Neural progenitor cell (in vitro differentiated cells): ENCODE measurements around the gene SPEF1. TPM values are rescaled to one million over a fixed set of nuclear protein-coding genes. Genes with fewer than 3 reads are reported as not detected.
A peak's percentile ranks its signal among the peaks of the same experiment; 100 is the strongest.

Experiments used
- DNase-seq: peaks from one replicate; pipeline ENCODE4 v3.0.0-alpha.2; 2016; ENCODE audit warnings: low spot score
- H2AFZ ChIP-seq: fragments of 200-600 bp; sonication (generic); replicated peaks from 2 replicates; pipeline ENCODE4 v1.6.1; 2016; ENCODE audit warnings: antibody characterized with exemption
- H3F3A ChIP-seq: fragments of 200-600 bp; sonication (generic); 2 replicates; pipeline ENCODE4 v1.6.1; 2016; ENCODE audit warnings: antibody characterized with exemption, low read depth
- H3K27ac ChIP-seq: fragments of 200-600 bp; sonication (generic); 2 replicates; pipeline ENCODE4 v1.5.1; 2016; ENCODE audit warnings: mild to moderate bottlenecking
- H3K27me3 ChIP-seq: fragments of 200-600 bp; sonication (generic); 2 replicates; pipeline ENCODE4 v1.6.1; 2016; ENCODE audit warnings: mild to moderate bottlenecking, moderate library complexity
- H3K36me3 ChIP-seq: fragments of 200-600 bp; sonication (generic); 2 replicates; pipeline ENCODE4 v1.5.1; 2016
- H3K4me1 ChIP-seq: fragments of 200-600 bp; sonication (generic); 2 replicates; pipeline ENCODE4 v1.6.1; 2016; ENCODE audit warnings: mixed run types
- H3K4me2 ChIP-seq: fragments of 200-600 bp; sonication (generic); 2 replicates; pipeline ENCODE4 v1.6.1; 2016
- H3K4me3 ChIP-seq: fragments of 200-600 bp; sonication (generic); 2 replicates; pipeline ENCODE4 v1.5.1; 2016
- H3K79me2 ChIP-seq: fragments of 200-600 bp; sonication (generic); 2 replicates; pipeline ENCODE4 v1.6.1; 2016; ENCODE audit warnings: low read depth
- H3K9ac ChIP-seq: fragments of 200-600 bp; sonication (generic); 2 replicates; pipeline ENCODE4 v1.6.1; 2016
- H3K9me3 ChIP-seq: fragments of 200-600 bp; sonication (generic); 2 replicates; pipeline ENCODE4 v1.5.1; 2016; ENCODE audit warnings: low read depth
- H4K20me1 ChIP-seq: fragments of 200-600 bp; sonication (generic); 2 replicates; pipeline ENCODE4 v1.6.1; 2016; ENCODE audit warnings: low read depth
- H3K27ac Mint-ChIP-seq: 3 replicates; pipeline ENCODE4 v1.8.0; 2021; ENCODE audit warnings: mixed read lengths
- H3K27me3 Mint-ChIP-seq: 2 replicates; pipeline ENCODE4 v1.8.0; 2022; ENCODE audit warnings: low read depth, mild to moderate bottlenecking, inconsistent platforms, moderate library complexity, mixed read lengths; ENCODE audit not compliant: insufficient read depth
- H3K36me3 Mint-ChIP-seq: 3 replicates; pipeline ENCODE4 v1.8.0; 2021; ENCODE audit warnings: mixed read lengths
- H3K4me1 Mint-ChIP-seq: 3 replicates; pipeline ENCODE4 v1.8.0; 2021; ENCODE audit warnings: mixed read lengths
- H3K4me3 Mint-ChIP-seq: 3 replicates; pipeline ENCODE4 v1.8.0; 2021; ENCODE audit warnings: mild to moderate bottlenecking, moderate library complexity, mixed read lengths
- H3K9me3 Mint-ChIP-seq: 3 replicates; pipeline ENCODE4 v1.8.0; 2020; ENCODE audit warnings: mixed read lengths
- EZH2 ChIP-seq: fragments of 200-600 bp; sonication (generic); IDR thresholded peaks from 2 replicates; pipeline ENCODE4 v1.6.1; 2017; ENCODE audit warnings: antibody characterized with exemption, mild to moderate bottlenecking, moderate library complexity
- EZH2phosphoT487 ChIP-seq: fragments of 200-600 bp; sonication (generic); IDR thresholded peaks from 2 replicates; pipeline ENCODE4 v1.6.1; 2017; ENCODE audit warnings: antibody characterized with exemption
- total RNA-seq: library from RNA; depleted of rRNA; stranded (reverse); fragments of >200 nt; gene quantifications from 2 replicates; pipeline ENCODE4 v1.2.3, GENCODE V29; 2015; ENCODE audit warnings: low replicate concordance
- TF ChIP-seq, protein P1 (sequence below): fragments of 200-600 bp; sonication (generic); IDR thresholded peaks from 2 replicates; pipeline ENCODE4 v1.5.1; 2017; ENCODE audit warnings: antibody characterized with exemption, mild to moderate bottlenecking

Gene SPEF1
- total RNA-seq, 1 donor from 2014 or later = 1.2 TPM

DNA sequence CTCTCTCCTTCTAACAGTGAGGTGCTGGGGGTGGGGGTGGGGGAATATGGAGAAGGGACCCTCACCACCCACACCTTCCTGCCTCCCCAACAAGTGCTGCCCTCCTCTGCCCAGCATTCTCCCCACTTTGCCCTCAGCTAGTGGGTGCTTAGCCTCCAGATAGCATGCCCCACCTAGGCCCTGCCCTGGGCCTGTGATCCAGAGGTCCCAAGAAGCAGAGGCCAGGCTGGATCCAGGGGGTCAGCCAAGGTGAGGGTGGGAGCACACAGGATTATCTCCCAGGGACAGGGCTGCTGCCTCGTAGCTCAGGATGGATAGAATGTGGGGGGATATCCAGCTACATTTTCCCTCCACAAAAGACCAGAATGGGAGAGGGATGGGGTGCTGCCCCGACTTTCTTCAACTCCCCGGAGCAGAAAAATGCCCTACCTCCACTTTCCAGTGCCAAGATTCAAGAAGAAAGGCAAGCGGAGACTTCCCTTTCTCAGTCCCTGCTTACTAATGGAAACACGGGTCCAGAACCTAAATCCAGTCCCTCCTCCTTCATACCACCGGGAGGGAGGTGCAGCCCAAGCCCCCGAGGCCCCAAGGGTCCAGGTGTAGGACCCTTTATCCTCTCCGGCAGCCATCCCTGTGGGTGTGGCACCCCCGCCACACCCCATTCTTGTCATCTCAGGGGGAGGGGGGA lies 14.7 kb downstream of the SPEF1 start:
- peaks cover 18% of the 10 kb centered on the region for H3K27me3 ChIP-seq
- no peaks in the 10 kb centered on the region for H3K9me3 ChIP-seq
- H3K4me1 ChIP-seq = peaks cover 18% of the 10 kb centered on the region
- DNase-seq = peak; percentile 14
- Mint-ChIP-seq H3K4me1 (peaks cover 31% of the 10 kb centered on the region), H3K27me3 (peaks cover 13% of the 10 kb centered on the region), H3K36me3 (peaks cover 4% of the 10 kb centered on the region), H3K27ac (no peak overlapping the region), H3K9me3 (no peaks in the 10 kb centered on the region), H3K4me3 (peak overlapping the region; percentile 91)
- no peak overlapping the region for H2AFZ ChIP-seq
- no peaks in the 10 kb centered on the region for H3K36me3 ChIP-seq
- H4K20me1 ChIP-seq = peaks cover 6% of the 10 kb centered on the region
- peak overlapping the region; percentile 98 for H3K4me2 ChIP-seq
- no peak overlapping the region for H3K27ac ChIP-seq
- TF ChIP-seq EZH2 = no peak
- TF ChIP-seq, protein P1, sequence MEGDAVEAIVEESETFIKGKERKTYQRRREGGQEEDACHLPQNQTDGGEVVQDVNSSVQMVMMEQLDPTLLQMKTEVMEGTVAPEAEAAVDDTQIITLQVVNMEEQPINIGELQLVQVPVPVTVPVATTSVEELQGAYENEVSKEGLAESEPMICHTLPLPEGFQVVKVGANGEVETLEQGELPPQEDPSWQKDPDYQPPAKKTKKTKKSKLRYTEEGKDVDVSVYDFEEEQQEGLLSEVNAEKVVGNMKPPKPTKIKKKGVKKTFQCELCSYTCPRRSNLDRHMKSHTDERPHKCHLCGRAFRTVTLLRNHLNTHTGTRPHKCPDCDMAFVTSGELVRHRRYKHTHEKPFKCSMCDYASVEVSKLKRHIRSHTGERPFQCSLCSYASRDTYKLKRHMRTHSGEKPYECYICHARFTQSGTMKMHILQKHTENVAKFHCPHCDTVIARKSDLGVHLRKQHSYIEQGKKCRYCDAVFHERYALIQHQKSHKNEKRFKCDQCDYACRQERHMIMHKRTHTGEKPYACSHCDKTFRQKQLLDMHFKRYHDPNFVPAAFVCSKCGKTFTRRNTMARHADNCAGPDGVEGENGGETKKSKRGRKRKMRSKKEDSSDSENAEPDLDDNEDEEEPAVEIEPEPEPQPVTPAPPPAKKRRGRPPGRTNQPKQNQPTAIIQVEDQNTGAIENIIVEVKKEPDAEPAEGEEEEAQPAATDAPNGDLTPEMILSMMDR = no peak
- TF ChIP-seq EZH2phosphoT487 = no peak
- peaks cover 21% of the 10 kb centered on the region for H3F3A ChIP-seq
- peak overlapping the region; percentile 43 for H3K9ac ChIP-seq
- H3K4me3 ChIP-seq = peak overlapping the region; percentile 68
- H3K79me2 ChIP-seq = peaks cover 5% of the 10 kb centered on the region

DNA sequence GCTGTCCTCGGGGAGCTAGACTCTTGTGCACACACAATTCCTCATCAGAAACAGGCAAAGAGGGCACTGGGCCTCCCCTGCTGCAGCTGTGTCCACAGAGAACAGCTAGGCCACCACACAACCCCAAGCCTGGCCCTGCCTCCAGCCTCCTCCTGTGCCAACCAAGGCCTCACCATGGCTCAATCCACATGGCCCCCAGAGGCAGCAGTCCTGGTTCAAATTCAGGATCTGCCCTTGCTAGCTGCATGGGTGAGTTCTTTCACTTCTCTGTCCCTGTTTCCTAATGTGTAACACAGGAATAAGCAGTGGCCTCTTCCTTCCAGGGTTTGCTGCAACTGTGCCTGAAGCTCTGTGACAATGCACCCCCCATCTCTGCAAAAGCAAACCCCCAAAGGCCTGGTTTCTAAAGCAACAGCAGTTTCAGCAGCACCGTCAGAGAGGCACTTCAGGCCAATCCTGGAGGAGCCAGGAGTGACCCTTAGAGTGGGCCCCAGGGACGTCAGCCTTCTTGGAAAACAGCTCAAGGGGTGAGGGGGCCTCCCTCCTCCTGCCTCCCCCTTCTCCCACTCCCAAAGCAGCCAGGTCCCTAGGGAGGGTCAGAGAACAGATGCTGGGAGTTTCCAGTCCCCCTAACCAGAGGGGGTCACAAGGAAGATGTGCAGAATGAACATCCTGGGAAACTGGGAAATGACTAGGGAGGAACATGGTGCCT lies 15.9 kb downstream of the SPEF1 start:
- TF ChIP-seq, protein P1 = no peak
- Histone ChIP-seq H3K79me2 (peaks cover 5% of the 10 kb centered on the region), H3K9me3 (no peaks in the 10 kb centered on the region), H3K27me3 (peaks cover 14% of the 10 kb centered on the region), H4K20me1 (peaks cover 6% of the 10 kb centered on the region), H3K9ac (no peak overlapping the region), H3F3A (peaks cover 32% of the 10 kb centered on the region), H2AFZ (no peak overlapping the region), H3K4me3 (no peak overlapping the region), H3K36me3 (no peaks in the 10 kb centered on the region), H3K4me2 (no peak overlapping the region), H3K4me1 (peaks cover 30% of the 10 kb centered on the region), H3K27ac (no peak overlapping the region)
- peaks cover 13% of the 10 kb centered on the region for H3K27me3 Mint-ChIP-seq
- DNase-seq = no peak
- H3K27ac Mint-ChIP-seq = no peak overlapping the region
- H3K4me3 Mint-ChIP-seq = peak overlapping the region; percentile 91
- peaks cover 4% of the 10 kb centered on the region for H3K36me3 Mint-ChIP-seq
- no peaks in the 10 kb centered on the region for H3K9me3 Mint-ChIP-seq
- H3K4me1 Mint-ChIP-seq = peaks cover 31% of the 10 kb centered on the region

DNA sequence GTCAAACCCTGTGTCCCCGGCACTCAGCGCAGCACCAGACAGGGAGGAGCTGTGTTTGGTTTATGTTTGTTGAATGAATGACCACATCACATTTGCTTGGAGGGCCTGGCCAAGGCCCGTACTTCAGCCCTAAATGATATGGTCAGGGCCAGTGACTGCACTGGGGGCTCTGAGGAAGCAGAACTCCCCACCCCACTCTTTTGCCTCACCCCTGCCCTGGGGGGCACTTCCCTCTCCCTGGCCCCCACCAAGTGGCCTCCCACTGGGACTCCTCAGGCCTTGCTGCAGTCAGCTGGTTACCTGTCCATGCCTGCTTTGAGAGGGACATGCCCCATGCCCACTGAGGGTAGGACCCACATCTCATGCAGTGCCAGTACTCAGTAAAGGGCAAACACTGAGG lies 16.6 kb downstream of the SPEF1 start:
- peaks cover 32% of the 10 kb centered on the region for H3F3A ChIP-seq
- no peak overlapping the region for H3K27ac Mint-ChIP-seq
- H3K27ac ChIP-seq = no peak overlapping the region
- peaks cover 13% of the 10 kb centered on the region for H3K27me3 Mint-ChIP-seq
- peaks cover 37% of the 10 kb centered on the region for H3K4me1 ChIP-seq
- H3K9me3 ChIP-seq = no peaks in the 10 kb centered on the region
- peaks cover 5% of the 10 kb centered on the region for H3K79me2 ChIP-seq
- no peaks in the 10 kb centered on the region for H3K36me3 ChIP-seq
- H3K4me3 ChIP-seq = no peak overlapping the region
- H3K27me3 ChIP-seq = peaks cover 14% of the 10 kb centered on the region
- H3K4me2 ChIP-seq = no peak overlapping the region
- no peaks in the 10 kb centered on the region for H3K9me3 Mint-ChIP-seq
- TF ChIP-seq, protein P1 = no peak
- TF ChIP-seq EZH2phosphoT487 (no peak), EZH2 (no peak)
- no peak for DNase-seq
- H4K20me1 ChIP-seq = peaks cover 6% of the 10 kb centered on the region
- peaks cover 6% of the 10 kb centered on the region for H3K36me3 Mint-ChIP-seq
- peaks cover 31% of the 10 kb centered on the region for H3K4me1 Mint-ChIP-seq
- H2AFZ ChIP-seq = no peak overlapping the region
- no peak overlapping the region for H3K4me3 Mint-ChIP-seq
- H3K9ac ChIP-seq = no peak overlapping the region
